Fibroblast of skin of right biceps (primary cell): Measurements from ENCODE around the gene PCMTD2.
"Not testable (repeated sequence)": the region's sequence is repeated elsewhere in the genome, so short reads cannot be mapped to it uniquely, and the experiment has no call there.

Experiments
- DNase-seq: peaks from one replicate; pipeline ENCODE4 v3.0.0-alpha.2; 2013

Gene PCMTD2

DNA sequence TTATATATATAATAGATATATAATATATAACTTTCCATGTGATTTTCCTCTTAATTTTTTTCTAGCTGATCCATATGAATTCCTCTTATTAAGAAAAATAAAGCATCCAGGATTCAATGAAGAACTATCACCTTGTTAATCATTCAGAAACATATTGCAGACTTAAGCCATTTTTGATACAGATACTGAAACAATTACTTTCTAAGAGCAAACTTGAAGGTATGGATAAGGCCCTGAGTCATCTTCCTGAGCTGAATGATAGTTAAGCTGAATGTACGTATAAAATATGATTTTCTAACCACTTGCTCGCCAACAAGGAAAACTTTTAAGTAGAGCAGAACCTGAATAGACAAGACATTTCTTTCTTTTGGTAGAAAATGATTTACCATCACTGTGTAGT is 47.5 kb downstream of the PCMTD2 start:
- not testable (repeated sequence) for DNase-seq

DNA sequence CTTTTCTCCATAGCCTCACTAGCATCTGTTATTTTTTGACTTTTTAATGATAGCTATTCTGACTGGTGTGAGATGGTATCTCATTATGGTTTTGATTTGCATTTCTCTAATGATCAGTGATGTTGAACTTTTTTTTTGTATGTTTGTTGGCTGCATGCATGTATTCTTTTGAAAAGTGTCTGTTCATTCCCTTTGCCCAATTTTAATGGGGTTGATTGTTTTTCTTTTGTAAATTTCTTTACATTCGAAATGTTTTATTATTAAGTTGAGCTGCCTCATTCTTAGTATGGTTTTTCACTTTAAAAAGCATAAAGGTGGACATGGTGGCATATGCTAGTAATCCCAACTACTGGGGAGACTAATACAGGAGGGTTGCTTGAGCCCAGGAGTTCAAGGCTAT is 58.2 kb downstream of the PCMTD2 start:
- DNase-seq, result not testable (repeated sequence)

GRCh38 chr20:64315381-64315780 is 59.8 kb downstream of the PCMTD2 start:
- not testable (repeated sequence) for DNase-seq

DNA sequence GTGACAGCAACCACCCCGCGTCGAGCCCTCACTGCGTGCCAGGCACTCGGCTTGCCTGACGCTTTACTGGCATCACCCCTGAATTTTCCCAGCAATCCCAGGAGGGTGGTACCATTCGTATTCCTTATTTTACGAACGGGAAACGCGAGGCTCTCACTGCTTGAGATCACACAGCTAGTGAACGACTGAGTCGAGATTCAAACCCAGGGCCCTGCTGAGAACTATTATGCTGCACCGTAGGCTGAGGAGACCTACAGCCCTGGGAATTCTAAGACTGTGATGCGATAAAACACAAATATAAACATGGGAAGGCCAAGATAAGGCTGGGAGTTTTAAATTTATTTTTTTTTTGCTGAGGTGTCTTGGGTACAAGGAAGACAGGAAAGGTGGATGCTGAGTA is 60.3 kb downstream of the PCMTD2 start:
- not testable (repeated sequence) for DNase-seq

DNA sequence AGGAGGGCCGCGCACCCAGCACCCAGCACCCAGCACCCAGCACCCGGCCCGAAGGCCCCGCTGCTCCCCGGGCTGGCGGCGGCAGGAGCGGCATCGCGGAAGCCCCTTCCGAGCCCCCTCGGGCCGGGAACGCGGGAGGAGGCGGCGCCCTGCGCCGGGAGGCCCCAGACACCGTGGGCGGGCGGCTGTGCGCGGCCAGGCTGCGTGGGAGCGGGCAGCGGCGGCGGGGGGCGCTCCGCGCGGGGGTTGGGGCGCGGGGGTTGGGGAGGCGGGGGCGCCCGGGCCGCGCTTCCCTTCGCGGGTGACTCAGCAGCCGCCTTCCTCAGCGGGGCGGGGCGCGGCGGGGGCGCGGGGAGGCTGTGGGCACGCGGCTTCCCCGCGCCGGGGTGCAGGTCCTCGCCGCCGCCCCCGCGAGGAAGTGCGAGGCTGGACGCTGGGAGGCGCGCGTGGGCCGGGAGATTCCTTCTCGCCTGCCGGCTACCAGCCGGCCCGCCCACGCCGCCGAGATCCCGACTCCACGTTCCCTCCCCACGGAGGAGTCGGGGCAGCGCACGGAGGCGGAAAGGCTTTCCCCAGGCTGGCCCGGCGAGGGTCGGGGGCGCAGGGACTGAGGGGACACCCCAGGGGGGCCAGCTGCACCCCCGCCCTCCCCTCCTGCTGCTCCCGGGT is 61.0 kb downstream of the PCMTD2 start:
- not testable (repeated sequence) for DNase-seq

DNA sequence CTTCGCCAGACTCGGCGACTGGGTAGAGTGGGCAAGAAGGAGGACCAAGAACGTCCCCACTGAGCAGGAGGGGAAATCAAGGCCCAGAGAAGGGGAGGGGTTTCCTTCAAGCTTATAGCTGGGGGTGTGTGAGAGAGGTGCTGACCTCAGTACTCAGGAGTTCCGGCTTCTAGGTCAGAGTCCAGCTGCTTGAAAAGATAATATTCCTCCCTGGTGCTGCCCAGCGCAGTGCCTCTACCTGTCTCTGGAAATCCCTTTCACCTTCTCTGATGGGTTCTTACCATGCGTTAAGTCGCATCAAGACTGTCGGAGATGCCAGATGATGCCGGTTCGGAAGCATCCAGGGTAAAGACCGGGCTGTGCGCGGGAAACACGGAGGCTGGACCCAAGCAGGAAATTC is 61.8 kb downstream of the PCMTD2 start:
- DNase-seq, result not testable (repeated sequence)

DNA sequence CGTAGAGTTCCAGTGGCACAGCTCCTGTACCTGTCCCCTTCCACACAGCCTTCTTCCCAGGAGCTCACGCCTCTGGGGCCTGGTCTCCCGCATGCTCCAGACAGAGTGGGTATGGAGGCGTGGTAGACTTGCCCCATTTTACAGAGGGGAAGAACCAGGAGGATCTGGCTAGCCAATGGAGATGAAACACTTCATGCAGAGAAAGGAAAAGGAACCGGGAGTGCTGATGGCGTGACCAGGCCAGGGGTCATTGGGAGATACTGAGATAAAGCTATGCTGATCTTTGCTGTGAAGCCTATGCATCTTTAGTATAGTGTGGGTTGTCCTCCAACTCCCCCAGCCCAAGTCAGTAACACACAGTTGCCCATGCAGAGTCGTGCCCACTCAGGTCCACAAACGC is 62.5 kb downstream of the PCMTD2 start:
- not testable (repeated sequence) for DNase-seq

DNA sequence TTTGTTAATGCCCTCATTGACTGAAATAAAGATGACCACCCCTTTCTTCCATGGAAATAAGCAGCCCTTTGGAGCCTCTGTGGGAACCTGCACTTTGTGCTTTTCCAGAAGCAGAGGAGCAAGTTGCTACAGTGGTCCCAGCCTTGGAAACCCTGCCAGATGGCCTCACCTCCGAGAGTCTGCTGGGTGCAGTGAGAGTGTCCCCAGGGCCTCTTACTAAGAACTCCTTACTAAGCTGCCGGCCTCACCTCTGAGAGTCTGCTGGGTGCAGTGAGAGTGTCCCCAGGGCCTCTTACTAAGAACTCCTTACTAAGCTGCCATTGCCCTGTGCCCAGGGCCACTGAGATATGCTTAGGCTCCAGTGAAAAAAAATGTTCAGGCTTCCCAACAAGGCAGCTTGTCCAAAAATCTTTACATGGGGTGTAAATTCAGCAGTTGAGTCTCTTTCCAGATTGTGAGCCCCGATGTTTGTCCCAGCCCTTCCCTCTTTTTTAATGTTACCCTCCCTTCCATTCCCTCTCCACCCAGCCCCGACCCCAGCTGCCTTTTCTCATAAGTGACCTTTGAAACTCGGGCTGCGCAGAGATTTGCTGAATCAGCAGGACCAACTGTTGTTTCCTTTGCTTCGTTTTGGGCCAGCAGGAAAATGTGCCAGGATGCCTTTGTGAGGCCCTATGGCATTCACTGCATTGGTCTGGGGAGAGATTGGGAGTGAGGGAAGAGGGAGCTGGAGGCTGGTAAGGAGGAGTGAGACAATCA is 66.7 kb downstream of the PCMTD2 start:
- not testable (repeated sequence) for DNase-seq
